Hepatic stellate cell (primary cell): Measurements from ENCODE around the gene DCK.

ENCODE experiments used
- DNase-seq: peaks from one replicate; pipeline ENCODE4 v3.0.0; 2011; ENCODE audit warnings: low spot score

DCK gene

DNA sequence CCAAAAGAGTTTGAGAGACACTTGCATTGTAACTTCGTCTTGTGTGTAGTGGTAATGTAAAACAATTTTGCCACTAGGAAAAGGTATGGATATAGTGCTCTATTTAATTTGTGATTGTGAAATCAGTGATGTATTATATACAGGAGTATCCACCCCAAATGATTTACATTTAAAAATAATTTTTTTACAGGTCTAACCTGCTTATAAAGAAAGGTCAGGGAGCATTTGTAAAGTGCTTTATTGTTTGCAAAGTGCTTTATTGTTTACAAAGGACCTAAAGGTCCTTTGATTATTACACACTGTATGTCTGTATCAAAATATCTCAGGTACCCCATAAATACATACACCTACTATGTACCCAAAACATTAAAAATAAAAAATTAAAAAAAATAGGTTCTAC is 70.3 kb downstream of the DCK start:
- no peak for DNase-seq

DNA sequence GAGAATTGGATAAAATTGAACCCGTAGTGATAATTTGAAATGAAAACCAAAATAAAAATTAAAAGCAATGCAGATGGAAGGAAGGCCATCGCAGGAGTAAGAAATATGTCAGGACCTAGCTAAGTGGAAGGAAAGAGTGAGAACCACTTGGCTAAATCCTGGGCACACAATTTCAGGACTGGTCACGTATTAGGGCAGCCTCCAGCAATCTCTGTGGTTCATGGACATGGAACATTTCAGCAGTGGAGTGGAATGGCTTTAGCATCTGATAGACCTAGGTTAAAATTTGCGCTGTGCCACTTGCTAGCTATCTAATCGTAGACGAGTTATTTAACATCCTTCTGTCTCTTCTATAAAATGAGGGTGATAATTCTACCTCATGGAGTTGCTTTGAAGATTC is 71.1 kb downstream of the DCK start:
- no peak for DNase-seq

DNA sequence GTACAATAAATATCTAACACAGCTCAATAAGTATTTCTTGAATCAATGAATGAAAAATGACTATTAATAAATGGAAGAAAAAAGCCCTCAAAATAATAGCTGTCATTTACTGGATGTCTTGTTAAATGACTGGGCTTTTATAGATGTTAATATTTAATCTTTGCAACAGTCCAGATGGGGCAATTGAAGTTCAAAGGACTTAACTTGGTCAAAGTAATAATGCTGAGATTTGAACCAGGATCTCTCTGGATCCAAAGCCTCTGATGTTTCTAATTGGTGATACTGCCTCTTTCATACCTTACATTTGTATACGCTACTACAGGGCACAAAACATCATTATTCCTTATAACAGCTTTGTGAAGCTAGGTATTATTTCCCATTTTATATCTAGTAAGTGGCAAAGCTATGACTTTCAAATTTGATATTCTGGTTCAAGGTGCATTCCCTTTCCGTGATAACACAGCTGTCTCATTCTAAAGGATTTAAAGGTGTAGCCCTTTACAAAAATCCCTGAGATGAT is 72.6 kb downstream of the DCK start:
- no peak for DNase-seq

DNA sequence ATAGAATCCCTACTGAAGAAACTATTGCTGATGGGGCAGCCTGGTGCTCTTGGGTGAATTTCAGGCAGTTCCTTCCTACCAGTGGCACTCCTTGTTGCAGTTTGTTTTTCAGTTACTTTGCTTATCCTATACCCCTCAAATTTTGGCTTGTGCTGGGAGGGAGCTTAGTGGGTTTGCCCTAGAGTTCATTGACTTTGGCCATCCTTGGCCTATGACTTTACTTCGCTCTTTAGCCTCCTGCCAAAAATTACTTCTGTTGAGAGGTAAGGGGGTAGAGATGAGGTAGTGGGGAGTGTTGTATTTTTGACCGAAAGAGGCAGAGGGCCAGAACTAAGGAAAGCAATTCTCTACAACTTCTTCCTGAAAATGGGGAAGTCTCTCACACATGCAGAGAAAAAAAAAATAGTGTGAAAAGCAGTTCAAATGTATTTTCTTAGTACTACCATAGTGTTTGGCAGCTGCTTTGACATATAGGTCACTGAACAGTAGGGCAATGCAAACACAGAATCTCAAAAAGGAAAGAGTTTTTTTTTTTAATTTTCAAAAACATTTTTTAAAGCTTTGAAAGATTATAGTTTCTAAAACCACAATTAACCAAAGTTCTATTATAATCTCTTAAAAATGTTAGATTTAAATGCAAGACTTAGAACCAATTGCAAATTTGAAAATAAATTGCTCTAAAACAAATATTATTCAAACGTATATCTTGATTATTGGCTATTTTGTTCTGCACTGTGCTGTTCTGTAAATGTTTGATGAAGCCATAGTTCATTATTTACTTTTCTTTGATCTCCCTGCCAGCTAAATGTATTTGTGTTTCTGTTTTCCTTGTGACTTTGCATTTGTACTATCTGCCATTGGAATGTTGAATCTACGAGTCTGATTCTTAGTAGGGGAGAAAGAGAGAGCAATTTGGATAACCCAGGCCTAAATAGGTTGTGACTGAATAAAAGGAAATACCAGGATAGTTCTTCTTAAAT is 73.6 kb downstream of the DCK start:
- DNase-seq = no peak

DNA sequence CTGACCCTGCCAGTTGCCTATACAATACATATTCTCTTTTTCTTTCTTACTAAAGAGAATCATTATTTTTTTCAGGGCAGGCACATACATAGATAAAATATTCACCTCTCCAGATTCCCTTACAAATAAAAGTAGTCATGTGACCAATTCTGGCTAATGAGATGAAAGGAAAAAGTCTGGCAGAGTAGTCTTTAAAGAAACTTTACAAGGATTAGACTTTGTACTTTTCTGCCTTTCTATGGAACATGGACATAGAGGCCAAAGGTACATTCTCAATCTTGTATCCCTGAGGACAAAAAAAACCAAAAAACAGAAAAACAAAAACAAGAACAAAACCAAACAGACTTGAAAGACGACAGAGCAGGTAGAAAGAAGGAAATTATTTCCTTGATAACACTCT is 75.6 kb downstream of the DCK start:
- no peak for DNase-seq

DNA sequence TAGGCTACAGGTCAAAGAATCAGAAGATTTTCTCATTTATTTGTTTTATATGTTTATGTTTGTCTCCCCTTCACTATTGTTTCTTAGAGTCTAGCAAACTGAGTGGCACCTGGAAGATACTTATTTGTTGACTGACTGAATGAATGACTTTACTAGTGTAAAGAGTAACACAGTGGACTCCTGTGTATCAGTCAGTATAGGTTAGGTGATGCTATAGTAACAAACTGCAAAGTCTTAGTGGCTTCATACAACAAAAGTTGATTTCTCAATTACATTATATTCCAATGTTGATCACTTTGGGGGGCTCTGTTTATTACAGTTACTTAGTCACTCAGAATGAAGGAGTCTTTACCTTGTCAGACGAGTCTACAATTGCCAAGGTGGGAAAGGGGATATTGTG is 76.6 kb downstream of the DCK start:
- no peak for DNase-seq

DNA sequence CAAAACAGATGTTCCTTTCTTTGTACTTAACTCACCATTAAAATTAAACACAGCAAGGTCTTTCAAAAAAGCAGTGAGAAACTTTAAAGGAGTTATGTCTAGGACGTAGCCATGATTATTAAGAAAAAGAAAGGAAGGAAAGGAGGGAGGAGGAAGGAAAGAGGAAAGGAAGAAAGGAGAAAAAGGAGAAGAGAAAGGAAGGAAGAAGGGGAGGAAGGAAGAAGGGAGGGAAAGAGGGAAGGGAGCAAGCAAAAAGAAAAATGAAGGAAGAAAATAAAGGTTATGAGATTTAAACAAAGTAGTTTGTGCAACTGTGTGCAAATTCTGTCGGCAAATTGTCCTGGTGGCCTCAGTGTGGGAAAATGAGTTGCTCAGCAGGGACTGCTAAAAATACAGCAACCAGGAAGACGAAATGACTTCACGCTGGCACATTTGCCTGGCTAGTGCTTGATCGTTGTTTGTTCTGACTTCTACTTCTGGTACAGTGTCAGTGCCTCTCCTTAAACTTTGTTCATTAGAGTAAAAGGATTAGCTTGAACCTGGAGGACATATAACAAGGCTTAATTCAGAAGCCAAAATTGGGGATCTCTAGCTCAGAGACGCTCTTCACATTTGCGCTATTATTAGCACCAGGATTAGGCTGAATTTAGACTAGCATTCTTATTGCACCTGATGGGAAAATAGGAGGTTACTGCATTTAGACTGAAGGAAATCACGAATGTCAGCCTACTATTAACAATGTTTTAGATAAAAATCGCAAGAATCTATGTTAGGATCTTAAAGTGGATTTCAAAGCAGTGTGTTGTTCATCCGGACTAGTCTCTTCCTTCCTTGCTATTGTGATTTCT is 81.2 kb downstream of the DCK start:
- DNase-seq = peak; percentile 12
